GM12891 (cell line): ENCODE measurements around the gene SRP14.

ENCODE experiments used
- POLR2A ChIP-seq: IDR thresholded peaks from 2 replicates; pipeline ENCODE4 v1.6.1; 2011; ENCODE audit warnings: low read depth, low read length, control low read depth
- POLR2AphosphoS5 ChIP-seq: IDR thresholded peaks from 2 replicates; pipeline ENCODE4 v1.6.1; 2011; ENCODE audit warnings: low read depth, low read length, control low read depth
- SPI1 ChIP-seq: IDR thresholded peaks from 2 replicates; pipeline ENCODE4 v1.6.1; 2011; ENCODE audit warnings: low read depth, low read length, control low read depth
- TAF1 ChIP-seq: IDR thresholded peaks from 2 replicates; pipeline ENCODE4 v1.6.1; 2011; ENCODE audit warnings: low read depth, low read length, control low read depth

DNA sequence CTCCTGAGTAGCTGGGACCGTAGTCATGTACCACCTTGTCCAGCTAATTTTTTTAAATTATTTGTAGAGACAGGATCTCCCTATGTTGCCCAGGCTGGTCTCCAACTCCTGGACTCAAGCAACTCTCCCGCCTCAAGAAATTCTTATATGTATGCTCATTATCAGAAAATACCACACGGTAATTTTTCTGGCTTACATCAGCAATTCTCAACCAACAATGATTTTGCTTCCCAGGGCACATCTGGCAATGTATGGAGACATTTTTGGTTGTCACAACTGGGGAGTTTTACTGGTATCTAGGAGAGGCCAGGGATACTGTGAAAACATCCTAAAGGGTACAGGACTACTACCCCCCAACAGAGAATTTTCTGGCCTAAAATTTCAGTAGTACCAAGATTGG is 10.8 kb downstream of the SRP14 start:
- TF ChIP-seq POLR2A = no peak
- TF ChIP-seq POLR2AphosphoS5 = no peak
- TF ChIP-seq SPI1 = no peak
- no peak for TF ChIP-seq TAF1
